Measurements from ENCODE around the gene OS9. TPM values are rescaled to one million over a fixed set of nuclear protein-coding genes. Genes with fewer than 3 reads are reported as not detected.
"Not testable (repeated sequence)": the region's sequence is repeated elsewhere in the genome, so short reads cannot be mapped to it uniquely, and the experiment has no call there.

The OS9 gene
- total and polyA plus RNA-seq, 9 of the 15 experiments (the other 6 are each of a cell fraction or from before 2014, with no cell fraction given) = 4.6 to 105 (median 89.5) TPM

- TF ChIP-seq MBD1 (CRISPR knock-in tag; IDR thresholded peaks at IDR 0.05) (no peak), TCF15 (CRISPR knock-in tag; IDR thresholded peaks at IDR 0.05) (no peak)
Observed at GRCh38 chr12:57666897-57667296, 27.0 kb upstream of the OS9 start (continued).

- H3K4me1 ChIP-seq (replicated peaks in 1 of 2; ENCODE audit: control insufficient read depth in 2 of 2, insufficient read depth in 2 of 2, low read length in 2 of 2); H3K4me3 ChIP-seq; H3K79me2 ChIP-seq (ENCODE audit: control insufficient read depth, insufficient read depth, low read length); H3K4me2 ChIP-seq (ENCODE audit: insufficient read depth, low read length); BruUV-seq (replicated peaks); H3K27me3 ChIP-seq (ENCODE audit: control insufficient read depth in 2 of 2, insufficient read depth in 2 of 2, low read length in 2 of 2); H2AFZ ChIP-seq (ENCODE audit: low read depth, low read length); DNase-seq (ENCODE audit: extremely low read depth in 1 of 4, low spot score in 3 of 4); H3K9me1 ChIP-seq (ENCODE audit: control insufficient read depth, insufficient read depth, low read length); H3K9ac ChIP-seq (ENCODE audit: insufficient read depth in 1 of 2, low read depth in 2 of 2, low read length in 2 of 2); intact Hi-C loops (cut with micrococcal nuclease); H3K27ac ChIP-seq (ENCODE audit: extremely low read depth, low read depth, low read length); ATAC-seq; CTCF ChIA-PET (ENCODE audit: low intra/inter-chr PET ratio); POLR2A ChIA-PET; in situ Hi-C loops (cut with MboI); H3K36me3 ChIP-seq (ENCODE audit: control insufficient read depth, insufficient read depth, low read length); H4K20me1 ChIP-seq (replicated peaks; ENCODE audit: control insufficient read depth, insufficient read depth, low read length); FAIRE-seq; H3K9me3 ChIP-seq (replicated peaks; ENCODE audit: control insufficient read depth, insufficient read depth, low read depth, low read length): not testable (repeated sequence)
- WGBS (ENCODE audit: insufficient coverage, low coverage, missing lambda C conversion rate) = 38% methylated on average over 10 of the region's 10 CpGs
Observed at GRCh38 chr12:57669691-57670090, 24.2 kb upstream of the OS9 start.

- DNase-seq (ENCODE audit: extremely low read depth in 1 of 4, low spot score in 3 of 4); in situ Hi-C loops (cut with MboI); CTCF ChIA-PET (ENCODE audit: low intra/inter-chr PET ratio): not testable (repeated sequence)
Observed at GRCh38 chr12:57671811-57672210, 22.1 kb upstream of the OS9 start.

More at GRCh38 chr12:57671811-57672210, 22.1 kb upstream of the OS9 start:
- H3K4me3 ChIP-seq; H3K9me1 ChIP-seq (ENCODE audit: control insufficient read depth, insufficient read depth, low read length); H3K9ac ChIP-seq (ENCODE audit: insufficient read depth in 1 of 2, low read depth in 2 of 2, low read length in 2 of 2); ATAC-seq; H3K4me2 ChIP-seq (ENCODE audit: insufficient read depth, low read length); H2AFZ ChIP-seq (ENCODE audit: low read depth, low read length); H3K4me1 ChIP-seq (replicated peaks in 1 of 2; ENCODE audit: control insufficient read depth in 2 of 2, insufficient read depth in 2 of 2, low read length in 2 of 2); H3K27me3 ChIP-seq (ENCODE audit: control insufficient read depth in 2 of 2, insufficient read depth in 2 of 2, low read length in 2 of 2); H3K36me3 ChIP-seq (ENCODE audit: control insufficient read depth, insufficient read depth, low read length); FAIRE-seq; H3K79me2 ChIP-seq (ENCODE audit: control insufficient read depth, insufficient read depth, low read length); H3K27ac ChIP-seq (ENCODE audit: extremely low read depth, low read depth, low read length); H3K9me3 ChIP-seq (replicated peaks; ENCODE audit: control insufficient read depth, insufficient read depth, low read depth, low read length); H4K20me1 ChIP-seq (replicated peaks; ENCODE audit: control insufficient read depth, insufficient read depth, low read length); BruUV-seq (replicated peaks); intact Hi-C loops (cut with micrococcal nuclease): not testable (repeated sequence)
- POLR2A ChIA-PET = interaction anchor here (1.2 kb wide), 1 partner anchor 10 kb away, joined by 4 read pairs; no protein-coding TSS in a partner anchor
- WGBS (ENCODE audit: insufficient coverage, low coverage, missing lambda C conversion rate) = 56% methylated on average over 3 of the region's 3 CpGs
